Testis (tissue), 3 donors: ENCODE measurements around the gene PCBP3. TPM values are rescaled to one million over a fixed set of nuclear protein-coding genes. Genes with fewer than 3 reads are reported as not detected.
A peak's percentile ranks its signal among the peaks of the same experiment; 100 is the strongest.

Experiments
- DNase-seq: peaks from one replicate; pipeline ENCODE4 v3.0.0-alpha.2; 2019
- H3K27ac ChIP-seq, 2 donors: fragments of 200-600 bp; sonication (generic); one replicate each; pipeline ENCODE4 v1.5.1; 2019
- H3K27me3 ChIP-seq: fragments of 200-600 bp; sonication (generic); one replicate; pipeline ENCODE4 v1.5.1; 2019
- H3K36me3 ChIP-seq: fragments of 200-600 bp; sonication (generic); one replicate; pipeline ENCODE4 v1.5.1; 2017; ENCODE audit warnings: low read depth; ENCODE audit errors: missing control alignments
- H3K4me1 ChIP-seq: fragments of 200-600 bp; sonication (generic); one replicate; pipeline ENCODE4 v1.5.1; 2019
- H3K4me3 ChIP-seq, 2 donors: fragments of 200-600 bp; sonication (generic); one replicate each; pipeline ENCODE4 v1.5.1; 2017 to 2019
- H3K9me3 ChIP-seq: fragments of 200-600 bp; sonication (generic); one replicate; pipeline ENCODE4 v1.5.1; 2017
- CTCF ChIP-seq, 3 experiments: fragments of 450-650 bp in 2 of 3; fragments of 200-600 bp in 1 of 3; sonication (generic) in 1 of 3; IDR thresholded peaks; one replicate each; pipeline ENCODE4 v1.5.1; 2016 to 2019; ENCODE audit warnings: antibody characterized with exemption in 3 of 3, mild to moderate bottlenecking in 2 of 3, moderate library complexity in 1 of 3
- POLR2A ChIP-seq: fragments of 450-650 bp; IDR thresholded peaks from one replicate; pipeline ENCODE4 v1.6.1; 2017; ENCODE audit warnings: antibody characterized with exemption, mild to moderate bottlenecking, moderate library complexity
- WGBS, 2 donors: methylation state at CpG; one replicate each; pipeline ENCODE4 v1.1.5; 2018; 5-methylcytosine and 5-hydroxymethylcytosine counted together
- intact Hi-C: fragments of 100-400 bp; cut with DNase I; formaldehyde crosslinking; loops from one replicate; pipeline ENCODE4 v1.15.1; 2023; ENCODE audit warnings: low total_unique reads
- polyA plus RNA-seq: library from polyadenylated mRNA; stranded (reverse); fragments of 350-450 nt; fragmentation: Illumina TruSeq; extraction: RNeasy Lipid Tissue Mini Kit (QIAGEN cat#74804); gene quantifications from one replicate; pipeline ENCODE4 v1.2.3, GENCODE V29; 2014; ENCODE audit warnings: low read depth, low replicate concordance; ENCODE audit not compliant: insufficient read depth
- total RNA-seq, 2 donors: library from RNA; depleted of rRNA; stranded (reverse); fragments of >200 nt; gene quantifications; one replicate each; pipeline ENCODE4 v1.2.3, GENCODE V29; 2016

PCBP3 gene
- total and polyA plus RNA-seq, 3 donors from 2014 or later, result 35.7 to 58.3 (median 38.0) TPM

GRCh38 chr21:45965084-45965809, 321.7 kb downstream of the PCBP3 start:
- TF ChIP-seq CTCF (IDR thresholded peaks at IDR 0.05), result no peak
- TF ChIP-seq POLR2A, result no peak
- intact Hi-C loops, result no loop called here
- Histone ChIP-seq H3K36me3 (no peaks in the 10 kb centered on the region), H3K4me3 (no peak overlapping the region), H3K27ac (no peak overlapping the region), H3K9me3 (no peaks in the 10 kb centered on the region), H3K27me3 (no peaks in the 10 kb centered on the region), H3K4me1 (no peaks in the 10 kb centered on the region)
- 83 to 94% methylated on average over 4 of the region's 4 CpGs for WGBS, 2 donors
- no peak for DNase-seq

GRCh38 chr21:45966791-45967394, 323.4 kb downstream of the PCBP3 start:
- 78 to 85% methylated on average over 9 of the region's 9 CpGs for whole genome bisulfite sequencing, 2 donors
- Histone ChIP-seq H3K9me3 (no peaks in the 10 kb centered on the region), H3K27me3 (no peaks in the 10 kb centered on the region), H3K4me1 (peaks cover 16% of the 10 kb centered on the region), H3K36me3 (no peaks in the 10 kb centered on the region), H3K4me3 (no peak overlapping the region), H3K27ac (no peak overlapping the region)
- intact Hi-C loops, result no loop called here
- no peak for DNase-seq
- TF ChIP-seq POLR2A, result no peak
- TF ChIP-seq CTCF (IDR thresholded peaks at IDR 0.05), result no peak

GRCh38 chr21:45969921-45970673, 326.6 kb downstream of the PCBP3 start:
- 63 to 75% methylated on average over 20 to 22 of the region's 22 CpGs for WGBS, 2 donors
- Histone ChIP-seq H3K27ac (no peak overlapping the region), H3K9me3 (no peaks in the 10 kb centered on the region), H3K36me3 (no peaks in the 10 kb centered on the region), H3K27me3 (no peaks in the 10 kb centered on the region), H3K4me1 (peaks cover 42% of the 10 kb centered on the region), H3K4me3 (no peak overlapping the region)
- TF ChIP-seq CTCF (IDR thresholded peaks at IDR 0.05) (no peak), POLR2A (no peak)
- intact Hi-C loops, result loop anchor here (5.0 kb wide), 1 partner anchor 127 kb away; the partner anchor contains the start of gene COL6A2
- no peak for DNase-seq

GRCh38 chr21:45970674-45971615, 327.4 kb downstream of the PCBP3 start:
- H3K4me1 ChIP-seq, result peaks cover 46% of the 10 kb centered on the region
- H3K27ac ChIP-seq, result peak overlapping the region; percentile 75 to 82
- no peaks in the 10 kb centered on the region for H3K9me3 ChIP-seq
- H3K4me3 ChIP-seq, result no peak overlapping the region
- intact Hi-C loops, result loop anchor here (5.0 kb wide), 1 partner anchor 126 kb away; the partner anchor contains the start of gene COL6A2
- no peaks in the 10 kb centered on the region for H3K36me3 ChIP-seq
- H3K27me3 ChIP-seq, result no peaks in the 10 kb centered on the region
- DNase-seq, result no peak
- TF ChIP-seq POLR2A (no peak), CTCF (IDR thresholded peaks at IDR 0.05) (peak; percentile 70 to 87 (median 76))
- 48 to 65% methylated on average over 8 to 21 of the region's 25 CpGs for WGBS, 2 donors
